Measurements from ENCODE around the gene CAMKMT.

The CAMKMT gene

DNA sequence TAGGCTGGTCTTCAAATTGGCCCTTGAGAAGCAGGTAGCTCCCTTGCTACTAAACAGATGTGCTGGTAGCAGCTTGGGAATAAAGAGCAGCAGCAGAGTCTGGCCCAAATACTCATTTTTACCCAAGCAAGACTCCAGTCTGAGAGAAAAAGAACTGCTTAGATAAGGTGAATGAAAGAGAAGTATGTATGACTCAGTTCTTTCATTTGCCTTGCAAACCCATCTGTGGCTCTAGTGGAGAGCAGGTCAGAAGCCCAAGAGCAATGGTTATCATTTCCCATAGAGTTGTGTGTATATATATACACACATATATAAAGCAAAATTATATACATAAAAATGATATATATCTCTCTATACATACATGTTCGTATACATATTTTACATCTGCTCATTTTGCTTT is 80.3 kb downstream of the CAMKMT start:
- FAIRE-seq (no peak), DNase-seq (ENCODE audit: insufficient read length, low spot score) (no peak)

GRCh38 chr2:44443517-44443916 is 81.8 kb downstream of the CAMKMT start:
- DNase-seq (ENCODE audit: insufficient read length, low spot score) (no peak), FAIRE-seq (no peak)

DNA sequence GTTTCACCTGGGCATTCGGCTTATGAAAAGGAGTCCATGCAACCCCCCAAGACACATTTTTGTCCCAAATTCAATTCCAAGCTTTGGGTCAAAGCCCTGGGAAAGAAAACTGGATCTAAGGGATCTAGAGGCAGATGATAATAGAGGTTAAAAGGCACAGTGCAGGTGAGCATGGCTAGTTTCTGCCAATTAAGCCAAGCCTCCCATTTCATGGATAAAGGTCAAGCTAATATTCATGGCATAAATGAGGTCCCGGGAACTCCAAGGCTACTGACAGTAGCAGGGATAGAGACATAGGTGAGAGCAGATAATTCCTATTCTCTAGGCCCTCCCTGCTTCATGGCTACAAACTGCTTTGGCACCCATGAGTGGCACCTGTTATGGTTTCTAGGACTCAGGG is 83.1 kb downstream of the CAMKMT start:
- no peak for FAIRE-seq
- DNase-seq (ENCODE audit: insufficient read length, low spot score) = no peak

DNA sequence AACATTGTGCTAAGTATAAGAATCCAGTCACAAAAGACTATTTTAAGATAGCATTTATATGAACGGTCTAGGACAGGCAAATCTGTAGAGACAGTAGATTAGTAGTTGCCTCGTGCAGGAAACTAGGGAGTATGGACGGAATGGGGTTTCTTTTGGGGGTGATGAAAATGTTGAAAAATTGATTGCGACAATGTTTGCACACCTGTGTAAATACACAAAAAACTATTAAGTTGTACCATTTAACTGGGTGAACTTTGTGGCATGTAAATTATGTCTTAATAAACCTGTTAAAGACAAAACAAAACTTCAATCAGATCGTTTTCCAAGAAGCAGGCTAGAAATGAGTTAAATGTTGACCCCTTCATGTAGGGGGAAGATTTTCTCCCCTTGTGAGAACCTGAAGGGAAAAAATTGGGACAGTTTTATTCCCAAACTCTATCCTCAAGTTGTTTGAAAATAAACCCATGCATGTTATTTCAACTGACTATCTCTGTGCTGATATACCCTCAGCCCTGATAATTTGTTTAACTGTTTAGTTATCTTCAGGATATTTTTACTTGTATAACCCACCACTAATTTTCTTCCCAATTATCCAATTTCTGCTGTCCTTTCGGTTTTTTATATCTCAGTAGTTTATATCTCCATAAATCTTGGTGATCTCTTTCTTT is 87.2 kb downstream of the CAMKMT start:
- DNase-seq (ENCODE audit: insufficient read length, low spot score) (no peak), FAIRE-seq (no peak)

DNA sequence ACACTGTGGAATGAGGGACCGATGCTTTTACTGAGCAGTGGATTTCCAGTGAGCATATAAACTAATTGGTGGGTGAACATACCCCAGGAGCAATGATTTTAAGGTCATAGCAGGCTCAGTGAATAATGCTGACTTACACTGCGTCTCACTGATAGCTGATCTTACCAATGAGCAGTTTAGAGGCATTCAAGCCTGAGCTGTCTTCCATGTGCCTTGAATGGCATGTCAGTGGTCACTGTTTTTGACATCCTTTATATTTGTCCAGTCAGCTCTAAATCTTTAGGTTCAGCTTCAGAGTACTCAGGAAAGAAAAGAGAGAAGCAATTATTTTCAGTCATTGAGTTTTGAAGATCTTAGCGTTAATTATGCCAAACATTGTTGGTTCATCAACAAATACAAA is 88.3 kb downstream of the CAMKMT start:
- DNase-seq (ENCODE audit: insufficient read length, low spot score) = no peak
- FAIRE-seq = no peak

DNA sequence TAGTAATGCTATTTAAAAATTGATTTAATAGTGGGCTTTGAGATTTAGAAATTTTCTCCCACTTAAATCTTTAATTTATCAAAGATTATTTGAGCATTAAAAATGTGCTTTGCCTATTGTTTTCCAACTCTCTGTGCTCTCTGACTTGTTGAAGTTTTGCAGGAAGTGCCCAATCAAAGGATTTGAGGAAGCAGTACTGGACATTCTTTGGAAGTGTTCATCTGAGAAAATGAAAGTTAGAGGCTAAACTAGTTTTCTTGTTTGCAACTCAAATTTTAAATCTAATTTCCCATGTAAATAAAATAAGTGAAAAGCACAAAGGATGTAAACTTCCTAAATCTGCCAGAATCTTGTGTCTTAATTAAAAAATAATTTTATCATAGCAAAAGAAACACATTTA is 89.1 kb downstream of the CAMKMT start:
- FAIRE-seq (no peak), DNase-seq (ENCODE audit: insufficient read length, low spot score) (no peak)

DNA sequence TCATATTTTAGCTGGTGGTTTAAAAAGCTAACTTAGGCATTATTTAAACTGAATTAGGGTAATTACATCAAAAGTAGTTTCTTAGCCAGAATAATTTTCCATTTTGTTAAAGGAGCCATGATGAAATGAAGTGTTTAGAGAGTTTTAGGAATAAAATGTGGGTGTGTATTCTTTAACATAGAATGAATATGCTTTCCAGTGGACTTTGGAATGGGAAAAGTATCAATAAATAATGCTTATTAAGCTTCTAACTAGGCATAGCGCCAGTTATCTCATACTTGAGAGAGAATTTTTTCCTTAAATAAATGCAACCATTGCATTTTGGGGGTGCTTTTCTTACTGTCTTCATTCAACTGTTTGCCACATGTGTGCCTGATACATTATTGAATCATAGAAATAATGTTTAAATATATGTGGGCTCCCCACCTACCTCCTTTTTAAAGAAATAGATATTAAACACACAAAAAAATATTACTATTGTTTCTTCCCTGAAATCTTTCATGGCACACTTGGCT is 90.4 kb downstream of the CAMKMT start:
- DNase-seq (ENCODE audit: insufficient read length, low spot score) (no peak), FAIRE-seq (no peak)

GRCh38 chr2:44453259-44453658 is 91.5 kb downstream of the CAMKMT start:
- DNase-seq (ENCODE audit: insufficient read length, low spot score) (no peak), FAIRE-seq (no peak)

GRCh38 chr2:44455877-44456276 is 94.1 kb downstream of the CAMKMT start:
- FAIRE-seq = no peak
- DNase-seq (ENCODE audit: insufficient read length, low spot score) = no peak

DNA sequence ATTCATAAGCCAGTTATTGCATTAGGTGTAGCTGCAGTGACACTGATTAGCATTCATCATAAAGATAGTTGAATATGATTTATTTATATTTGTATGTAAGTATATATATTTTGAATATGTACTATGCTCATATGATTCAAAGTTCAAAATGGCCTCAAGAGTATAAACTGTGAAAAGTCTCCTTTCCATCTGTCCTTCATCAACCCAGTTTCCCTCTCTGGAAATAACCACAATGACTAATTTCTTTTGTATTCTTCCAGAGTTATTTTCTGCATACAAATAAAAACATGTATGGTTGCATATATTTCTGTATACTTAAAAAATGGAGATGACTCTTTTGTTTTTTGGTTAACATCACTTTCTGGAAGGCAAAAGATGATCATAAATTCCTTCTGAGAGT is 95.2 kb downstream of the CAMKMT start:
- DNase-seq (ENCODE audit: insufficient read length, low spot score) (no peak), FAIRE-seq (no peak)

DNA sequence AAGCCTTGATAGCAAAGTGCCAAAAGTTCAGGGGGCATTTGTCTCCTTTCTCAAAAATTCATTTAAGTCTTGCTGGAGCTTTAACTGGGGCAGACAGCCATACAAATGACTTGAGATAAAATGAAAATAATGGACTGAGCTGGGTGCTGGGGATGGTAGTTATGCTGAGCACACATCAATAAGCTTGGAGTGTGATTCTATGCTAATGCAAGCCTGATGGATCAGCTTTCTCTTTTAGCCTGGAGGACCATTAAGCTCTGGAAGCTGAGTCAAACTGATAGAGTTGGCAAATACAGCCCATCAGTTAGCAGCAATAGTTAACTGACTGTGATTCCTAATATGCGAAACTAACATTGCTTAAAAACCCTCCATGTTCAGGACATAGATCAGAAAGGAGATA is 98.0 kb downstream of the CAMKMT start:
- no peak for DNase-seq (ENCODE audit: insufficient read length, low spot score)
- no peak for FAIRE-seq

DNA sequence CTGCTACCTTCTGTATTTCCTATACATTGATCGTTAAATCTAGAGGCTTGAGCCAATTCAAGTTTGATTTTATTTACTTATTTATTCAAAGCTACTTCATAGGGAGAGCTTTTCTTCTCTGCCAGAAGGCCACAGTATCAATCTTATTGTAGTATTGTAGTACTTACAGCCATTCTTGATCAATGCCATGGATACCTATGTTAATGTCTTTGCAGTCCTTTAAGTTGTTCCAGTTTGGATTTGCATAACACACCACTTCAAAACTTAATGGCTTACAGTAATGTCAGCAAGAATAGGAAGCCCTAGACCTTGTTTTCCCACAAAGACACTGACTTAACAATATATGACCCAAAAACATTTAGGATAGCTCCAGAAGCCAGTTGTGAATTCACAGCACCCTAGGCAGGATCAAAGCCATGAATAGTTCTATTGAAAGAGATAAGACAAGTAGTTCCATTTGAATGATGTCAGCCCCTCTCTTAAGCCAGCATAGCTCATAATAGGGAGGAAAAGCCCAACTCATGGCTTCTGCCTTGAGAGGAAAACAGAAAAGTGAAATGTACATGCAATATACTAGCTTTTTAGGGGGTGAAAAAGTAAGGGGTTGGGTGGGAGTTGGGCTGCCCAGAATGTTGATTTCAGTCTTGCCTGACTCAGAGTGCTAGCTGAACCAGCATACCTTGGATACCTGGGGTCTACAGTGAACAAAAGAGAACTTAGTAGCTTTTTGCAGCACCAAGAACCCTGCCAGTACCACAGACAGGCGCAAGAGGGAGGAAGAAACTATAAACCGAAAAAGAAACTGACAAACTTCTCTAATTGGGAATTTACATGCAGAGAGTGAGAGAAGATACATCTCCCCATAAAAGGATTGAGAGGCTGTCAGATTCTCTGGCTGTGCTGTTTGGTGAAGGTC is 101.4 kb downstream of the CAMKMT start:
- no peak for FAIRE-seq

DNA sequence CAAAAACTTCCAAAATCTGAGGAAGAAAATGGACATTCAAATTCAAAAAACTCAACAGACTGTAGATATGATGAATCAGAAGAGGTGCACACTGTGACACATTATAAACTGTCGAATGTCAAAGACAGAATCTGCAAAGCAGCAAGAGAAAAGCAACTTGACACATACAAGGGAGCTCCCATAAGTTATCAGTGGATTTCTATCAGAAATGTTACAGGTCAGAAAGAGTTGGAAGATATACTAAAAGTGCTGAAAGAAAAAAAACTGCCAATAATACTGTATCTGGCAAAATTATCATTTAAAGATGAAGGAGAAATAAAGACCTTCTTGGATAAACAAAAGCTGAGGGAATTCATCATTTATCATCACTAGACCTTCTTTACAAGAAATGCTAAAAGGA is 102.7 kb downstream of the CAMKMT start:
- DNase-seq (ENCODE audit: insufficient read length, low spot score) (no peak), FAIRE-seq (no peak)

More for the DNA sequence above, 101.4 kb downstream of the CAMKMT start:
- DNase-seq (ENCODE audit: insufficient read length, low spot score) = no peak

GRCh38 chr2:44470151-44470550 is 108.4 kb downstream of the CAMKMT start:
- FAIRE-seq (no peak), DNase-seq (ENCODE audit: insufficient read length, low spot score) (no peak)

DNA sequence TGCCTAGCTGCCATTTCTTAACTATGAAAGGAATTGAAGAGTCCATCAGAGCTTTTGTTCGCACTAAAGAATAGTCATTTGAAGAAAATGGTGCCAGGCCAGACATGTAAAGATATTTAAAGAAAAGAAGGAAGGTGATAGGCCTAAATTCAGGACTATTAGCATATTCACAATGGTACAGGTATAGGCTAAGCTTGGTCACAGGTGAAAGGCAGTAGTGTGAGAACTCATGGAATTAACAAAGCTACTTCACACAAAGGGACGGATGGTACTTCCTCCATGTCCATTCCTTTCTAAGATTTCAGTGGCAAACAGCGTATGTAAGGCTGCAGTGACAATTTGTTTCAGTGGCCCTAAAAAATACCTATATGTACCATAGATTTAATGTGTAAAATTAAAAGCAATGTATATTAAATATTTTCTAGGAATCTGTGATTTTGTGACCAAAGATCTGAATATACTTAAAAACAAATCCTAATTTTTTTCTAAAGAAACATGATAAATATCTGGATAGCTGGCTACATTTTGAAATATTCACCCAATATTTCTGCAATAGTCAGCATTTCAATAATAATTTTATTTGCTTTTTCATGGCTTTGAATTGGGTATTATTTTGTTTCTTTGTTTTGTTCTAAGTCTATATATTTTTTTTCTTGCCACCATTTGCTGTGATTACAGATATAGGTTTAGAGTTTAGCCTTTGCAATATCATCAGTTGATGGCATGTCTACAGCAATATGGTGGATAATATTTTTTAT is 116.1 kb downstream of the CAMKMT start:
- DNase-seq (ENCODE audit: insufficient read length, low spot score) = no peak
- FAIRE-seq = no peak

DNA sequence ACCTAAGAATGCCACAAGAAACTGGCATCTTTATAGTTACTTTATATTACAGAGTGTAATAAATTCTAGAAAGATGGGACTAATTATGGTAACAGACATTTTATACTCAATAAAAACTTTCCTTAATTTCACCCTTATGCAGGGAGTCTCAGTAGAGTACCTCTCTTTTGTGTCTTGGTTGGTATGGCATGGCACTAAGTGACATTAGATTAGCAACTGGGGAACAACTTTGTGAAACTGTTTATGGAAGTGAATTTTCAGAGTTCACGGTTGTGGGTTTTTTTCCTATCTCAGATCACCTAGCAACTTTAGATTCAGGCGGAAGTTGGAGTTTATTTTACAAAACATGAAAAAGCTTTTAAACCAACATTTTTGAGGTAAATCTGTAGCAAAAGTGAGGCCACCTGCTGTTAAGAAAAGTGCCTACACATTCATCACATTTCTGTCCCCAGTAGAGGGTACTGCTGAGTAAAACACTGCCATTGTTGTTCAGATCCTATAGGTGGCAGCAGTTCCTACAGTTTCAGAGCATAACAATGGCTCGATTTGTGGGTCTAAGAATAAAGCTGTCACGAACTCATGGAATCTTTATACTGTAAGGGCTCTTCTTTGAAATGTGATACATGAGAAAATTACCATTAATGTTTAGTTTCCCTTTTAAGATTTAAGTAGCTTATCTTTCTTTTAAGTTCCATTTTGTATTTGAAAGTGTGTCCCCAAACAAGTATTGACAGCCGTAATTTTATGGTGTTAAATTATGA is 117.6 kb downstream of the CAMKMT start:
- peak; percentile 100 for FAIRE-seq

GRCh38 chr2:44480068-44480467 is 118.3 kb downstream of the CAMKMT start:
- DNase-seq (ENCODE audit: insufficient read length, low spot score) = no peak
- FAIRE-seq = no peak

More for the DNA sequence above, 117.6 kb downstream of the CAMKMT start:
- peak; percentile 47 for DNase-seq (ENCODE audit: insufficient read length, low spot score)

DNA sequence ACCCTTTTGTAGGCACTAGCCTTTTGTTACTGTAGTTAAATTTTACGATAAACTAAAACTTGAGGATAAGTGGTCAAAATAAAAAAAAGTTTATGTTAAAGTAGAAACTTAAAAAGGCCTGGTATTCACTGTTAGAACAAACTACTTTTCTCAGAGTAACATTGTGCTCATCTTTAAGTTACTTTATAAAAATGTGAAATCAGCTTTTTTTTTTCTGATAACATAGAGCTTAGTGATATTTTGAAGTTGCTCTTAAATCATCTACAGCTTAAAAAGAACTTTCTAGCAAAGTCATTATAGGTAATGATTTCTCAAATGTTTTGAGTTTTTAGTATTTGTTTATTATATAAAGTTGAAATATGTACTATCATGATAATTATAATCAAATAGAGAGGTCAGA is 125.3 kb downstream of the CAMKMT start:
- DNase-seq (ENCODE audit: insufficient read length, low spot score) (no peak), FAIRE-seq (no peak)

GRCh38 chr2:44490726-44491125 is 129.0 kb downstream of the CAMKMT start:
- no peak for FAIRE-seq
- no peak for DNase-seq (ENCODE audit: insufficient read length, low spot score)

DNA sequence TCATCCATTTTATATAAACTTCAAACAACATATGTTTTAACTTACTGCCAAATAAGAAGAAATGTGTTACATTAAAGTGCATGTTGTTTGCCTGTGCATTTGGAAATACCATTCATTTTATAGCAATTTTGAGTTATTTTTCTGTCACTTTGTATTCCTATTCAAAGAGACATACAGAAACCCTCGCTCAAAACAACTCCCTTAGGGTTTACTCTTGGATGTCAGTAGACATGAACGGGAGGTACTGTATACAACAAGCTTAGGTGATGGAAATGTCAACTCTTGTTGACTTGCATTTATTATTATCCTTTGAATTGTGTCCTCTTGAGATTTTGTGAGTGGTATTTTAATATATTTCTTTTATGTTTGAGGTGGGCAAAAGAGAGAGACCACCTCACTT is 132.3 kb downstream of the CAMKMT start:
- no peak for DNase-seq (ENCODE audit: insufficient read length, low spot score)
- FAIRE-seq = no peak
